A673 (cell line): Measurements from ENCODE around the gene BLVRB. TPM values are rescaled to one million over a fixed set of nuclear protein-coding genes. Genes with fewer than 3 reads are reported as not detected.
"Not testable (repeated sequence)": the region's sequence is repeated elsewhere in the genome, so short reads cannot be mapped to it uniquely, and the experiment has no call there.

Experiments
- BruUV-seq: library from RNA; stranded (reverse); fragments of 400-500 nt; replicated peaks from 2 replicates; lab custom pipeline; 2021; lab: Mats Ljungman, UMichigan
- CTCF ChIA-PET: fragments of 300-600 bp; sonication (Branson Sonifier 250); formaldehyde crosslinking; loops from one replicate; lab custom pipeline; 2022; ENCODE audit warnings: antibody characterized with exemption; lab: Charles Lee
- POLR2A ChIA-PET: fragments of 300-600 bp; sonication (Branson Sonifier 250); formaldehyde crosslinking; loops from one replicate; lab custom pipeline; 2022; ENCODE audit warnings: antibody characterized with exemption; ENCODE audit not compliant: low non-redundant PET; lab: Charles Lee
- DNase-seq: peaks from one replicate; pipeline ENCODE4 v3.0.0-alpha.2; 2015; ENCODE audit warnings: low spot score
- H3K27ac ChIP-seq: fragments of 200-600 bp; sonication (generic); 2 replicates; pipeline ENCODE4 v1.5.1; 2016; ENCODE audit warnings: mixed run types, low read depth, mild to moderate bottlenecking, mixed read lengths, antibody characterized with exemption, low read length; ENCODE audit not compliant: poor library complexity, severe bottlenecking
- H3K27me3 ChIP-seq: fragments of 200-600 bp; sonication (generic); replicated peaks from 2 replicates; pipeline ENCODE4 v1.6.1; 2017; ENCODE audit warnings: mixed run types, low read depth, mild to moderate bottlenecking, mixed read lengths, antibody characterized with exemption, low read length; ENCODE audit not compliant: insufficient read depth, poor library complexity
- H3K36me3 ChIP-seq: fragments of 200-600 bp; sonication (generic); 2 replicates; pipeline ENCODE4 v1.6.1; 2016; ENCODE audit warnings: mixed run types, mild to moderate bottlenecking, mixed read lengths, antibody characterized with exemption, low read length; ENCODE audit not compliant: insufficient read depth, poor library complexity, severe bottlenecking
- H3K4me1 ChIP-seq: fragments of 200-600 bp; sonication (generic); 2 replicates; pipeline ENCODE4 v1.6.1; 2017; ENCODE audit warnings: mixed run types, mild to moderate bottlenecking, mixed read lengths, antibody characterized with exemption, low read length; ENCODE audit not compliant: insufficient read depth, poor library complexity, severe bottlenecking
- H3K4me3 ChIP-seq: fragments of 200-600 bp; sonication (generic); 2 replicates; pipeline ENCODE4 v1.5.1; 2016; ENCODE audit warnings: low read depth, mixed run types, mild to moderate bottlenecking, mixed read lengths, low read length; ENCODE audit not compliant: poor library complexity, severe bottlenecking
- H3K9me3 ChIP-seq: fragments of 200-600 bp; sonication (generic); 2 replicates; pipeline ENCODE4 v1.6.1; 2016; ENCODE audit warnings: mixed run types, low read depth, mild to moderate bottlenecking, mixed read lengths, antibody characterized with exemption, low read length; ENCODE audit not compliant: poor library complexity, severe bottlenecking
- CTCF ChIP-seq: fragments of 300-800, 200-600 bp; sonication (generic); conservative IDR thresholded peaks from 2 replicates; pipeline ENCODE4 v1.5.1; 2017; ENCODE audit warnings: low read depth, mild to moderate bottlenecking, antibody characterized with exemption, low read length, moderate library complexity, mixed read lengths
- EZH2 ChIP-seq: fragments of 200-600 bp; sonication (generic); IDR thresholded peaks from 2 replicates; pipeline ENCODE4 v1.6.1; 2017; ENCODE audit warnings: borderline replicate concordance, low read depth, mild to moderate bottlenecking, mixed read lengths, antibody characterized with exemption, low read length; ENCODE audit not compliant: poor library complexity, severe bottlenecking
- intact Hi-C: fragments of 100-400 bp; cut with micrococcal nuclease; formaldehyde crosslinking; loops from one replicate; pipeline ENCODE4 v1.10.0; 2022; ENCODE audit not compliant: unreplicated experiment
- total RNA-seq: library from RNA; stranded (reverse); gene quantifications from 2 replicates; pipeline ENCODE4 v1.2.3, GENCODE V29; 2021

Gene BLVRB
- total RNA-seq, 1 experiment from 2014 or later = 36.1 TPM

DNA sequence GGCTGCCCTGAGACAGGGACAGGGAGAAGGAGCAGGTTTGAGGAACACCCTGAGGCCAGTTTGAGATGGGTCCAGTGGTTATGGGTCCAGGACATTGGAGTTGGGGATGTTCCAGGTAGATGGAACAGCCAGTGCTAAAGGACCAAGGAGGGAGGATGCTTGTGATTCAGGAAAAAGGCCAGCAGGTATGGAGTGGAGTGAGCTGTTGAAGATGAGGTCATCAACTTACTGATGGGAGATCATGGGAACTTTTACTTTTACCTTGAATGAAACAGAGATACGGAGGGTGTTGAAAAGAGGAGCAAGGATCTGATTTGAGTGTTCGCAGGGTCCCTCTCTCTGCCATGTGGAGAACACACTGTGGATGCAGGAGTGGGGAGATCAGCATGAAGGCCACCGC, 26.7 kb upstream of the BLVRB start:
- ChIA-PET CTCF (no interaction called here), POLR2A (no interaction called here)
- intact Hi-C loops = no loop called here
- Histone ChIP-seq H3K4me1 (no peaks in the 10 kb centered on the region), H3K36me3 (no peaks in the 10 kb centered on the region), H3K9me3 (no peaks in the 10 kb centered on the region), H3K4me3 (no peak overlapping the region), H3K27ac (no peak overlapping the region), H3K27me3 (no peaks in the 10 kb centered on the region)
- BruUV-seq = no TSS peak
- DNase-seq = no peak
- TF ChIP-seq EZH2 = no peak
- no peak for TF ChIP-seq CTCF

DNA sequence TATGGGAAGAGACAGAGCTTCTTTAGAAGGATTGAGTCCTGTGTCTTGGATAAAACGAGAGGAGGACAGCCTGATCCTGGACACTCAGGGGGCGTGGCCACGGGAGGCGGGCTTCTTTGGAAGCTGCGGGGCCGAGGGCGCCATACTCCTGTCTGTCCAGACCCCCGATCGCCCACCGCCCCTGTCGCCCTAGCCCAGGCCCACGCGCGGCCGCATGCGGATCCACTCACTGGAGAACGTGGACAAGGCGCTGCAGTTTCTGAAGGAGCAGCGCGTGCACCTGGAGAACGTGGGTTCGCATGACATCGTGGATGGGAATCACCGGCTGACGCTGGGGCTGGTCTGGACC, 24.3 kb upstream of the BLVRB start:
- Histone ChIP-seq H3K27ac (no peak overlapping the region), H3K36me3 (no peaks in the 10 kb centered on the region), H3K4me1 (no peaks in the 10 kb centered on the region), H3K4me3 (no peak overlapping the region), H3K27me3 (no peaks in the 10 kb centered on the region), H3K9me3 (no peaks in the 10 kb centered on the region)
- POLR2A ChIA-PET = no interaction called here
- intact Hi-C loops = no loop called here
- DNase-seq = no peak
- CTCF ChIA-PET = no interaction called here
- TF ChIP-seq EZH2 = no peak
- TF ChIP-seq CTCF = no peak
- BruUV-seq = no TSS peak

GRCh38 chr19:40486017-40486416, 20.5 kb upstream of the BLVRB start:
- Histone ChIP-seq H3K27ac (no peak overlapping the region), H3K4me1 (no peaks in the 10 kb centered on the region), H3K9me3 (no peaks in the 10 kb centered on the region), H3K4me3 (no peak overlapping the region), H3K36me3 (no peaks in the 10 kb centered on the region), H3K27me3 (peaks cover 6% of the 10 kb centered on the region)
- no peak for DNase-seq
- ChIA-PET CTCF (no interaction called here), POLR2A (no interaction called here)
- TF ChIP-seq EZH2 (no peak), CTCF (no peak)
- BruUV-seq = no TSS peak
- intact Hi-C loops = no loop called here

- intact Hi-C loops, DNase-seq, H3K4me1 ChIP-seq, H3K4me3 ChIP-seq, H3K27me3 ChIP-seq, BruUV-seq, H3K36me3 ChIP-seq, POLR2A ChIA-PET, H3K27ac ChIP-seq, H3K9me3 ChIP-seq: not testable (repeated sequence)
- CTCF ChIA-PET = interaction anchor here (0.7 kb wide), 1 partner anchor 47 kb away, joined by 5 read pairs; no protein-coding TSS in a partner anchor
These were observed 10.5 kb upstream of the BLVRB start for GRCh38 chr19:40475878-40476644.
